Neural crest cell (in vitro differentiated cells): ENCODE results near the gene MAJIN. TPM values are rescaled to one million over a fixed set of nuclear protein-coding genes. Genes with fewer than 3 reads are reported as not detected.

Experiments
- DNase-seq: peaks from one replicate; pipeline ENCODE4 v3.0.0; 2021; ENCODE audit warnings: low read depth, mixed read lengths, low spot score
- H3K27ac Mint-ChIP-seq: one replicate; pipeline ENCODE4 v1.8.0; 2021; ENCODE audit warnings: mild to moderate bottlenecking, mixed read lengths; ENCODE audit not compliant: unreplicated experiment
- H3K27me3 Mint-ChIP-seq: 2 replicates; pipeline ENCODE4 v1.8.0; 2021; ENCODE audit warnings: low read depth, mild to moderate bottlenecking, mixed read lengths
- H3K36me3 Mint-ChIP-seq: 2 replicates; pipeline ENCODE4 v1.8.0; 2021; ENCODE audit warnings: low read depth, mild to moderate bottlenecking, mixed read lengths
- H3K4me1 Mint-ChIP-seq: 2 replicates; pipeline ENCODE4 v1.8.0; 2021; ENCODE audit warnings: mixed read lengths
- H3K4me3 Mint-ChIP-seq: one replicate; pipeline ENCODE4 v1.8.0; 2021; ENCODE audit warnings: mild to moderate bottlenecking, mixed read lengths
- H3K9me3 Mint-ChIP-seq: 2 replicates; pipeline ENCODE4 v1.8.0; 2021; ENCODE audit warnings: mixed read lengths
- CTCF ChIP-seq: fragments of 200-600 bp; sonication (generic); conservative IDR thresholded peaks from 2 replicates; pipeline ENCODE4 v1.5.0; 2021; ENCODE audit warnings: antibody characterized with exemption, mild to moderate bottlenecking
- microRNA-seq: library from miRNA; unstranded; fragments of <30 nt; microRNA quantifications from one replicate; pipeline ENCODE4, GENCODE V29; 2020
- total RNA-seq: library from RNA; stranded (reverse); gene quantifications from 2 replicates; pipeline ENCODE4 v1.2.1, GENCODE V29; 2021

MAJIN gene
- total RNA-seq, 1 donor from 2014 or later = not detected

GRCh38 chr11:64890522-64890939, 81.4 kb downstream of the MAJIN start:
- Mint-ChIP-seq H3K9me3 (no peaks in the 10 kb centered on the region), H3K4me1 (peaks cover 14% of the 10 kb centered on the region), H3K36me3 (no peaks in the 10 kb centered on the region), H3K4me3 (no peak overlapping the region), H3K27me3 (no peaks in the 10 kb centered on the region), H3K27ac (no peak overlapping the region)
- DNase-seq = no peak
- no peak for TF ChIP-seq CTCF

DNA sequence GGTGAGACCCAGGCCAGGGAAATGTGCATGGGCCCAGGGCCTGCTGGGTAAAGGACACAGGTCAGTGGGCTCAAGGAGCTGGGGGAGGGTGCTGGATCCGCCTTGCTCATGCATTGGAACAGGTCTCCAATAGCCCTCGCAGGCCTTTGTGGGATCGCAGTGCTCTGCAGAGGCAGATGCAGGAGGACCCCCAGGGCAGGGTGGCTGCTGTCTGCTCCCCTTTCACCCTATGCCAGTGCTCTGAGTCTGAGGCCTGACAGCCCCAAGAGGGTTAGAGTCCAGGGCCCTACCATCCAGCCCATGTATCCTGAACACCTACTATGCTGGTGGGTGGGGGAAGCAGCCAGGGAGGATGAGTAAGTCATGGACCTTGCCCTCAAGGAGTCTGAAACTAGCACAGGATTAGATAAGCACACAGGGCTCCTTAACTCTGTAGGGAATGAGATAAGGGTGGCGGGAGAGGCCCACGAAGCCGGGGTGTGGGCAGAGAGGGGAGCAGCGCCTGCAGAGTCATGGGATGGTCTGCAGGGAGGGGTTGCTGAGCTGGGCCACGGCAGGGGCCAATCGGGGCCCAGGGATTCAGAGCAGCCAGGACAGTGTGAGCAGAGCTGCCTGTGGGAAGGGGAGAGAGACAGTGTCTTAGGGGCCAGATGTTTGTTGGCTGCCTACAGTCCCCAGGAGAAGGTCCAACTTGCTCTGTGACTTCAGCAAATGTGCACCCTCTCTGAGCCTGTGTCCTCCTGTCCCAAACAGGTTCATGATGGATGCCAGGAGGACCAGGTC, 83.0 kb downstream of the MAJIN start:
- TF ChIP-seq CTCF = no peak

GRCh38 chr11:64888406-64888728, 83.5 kb downstream of the MAJIN start:
- Mint-ChIP-seq H3K27me3 (no peaks in the 10 kb centered on the region), H3K4me1 (peaks cover 15% of the 10 kb centered on the region), H3K27ac (peak overlapping the region; percentile 12), H3K4me3 (peak overlapping the region; percentile 62), H3K9me3 (no peaks in the 10 kb centered on the region), H3K36me3 (no peaks in the 10 kb centered on the region)
- no peak for TF ChIP-seq CTCF
- no peak for DNase-seq

More for the DNA sequence above, 83.0 kb downstream of the MAJIN start:
- Mint-ChIP-seq H3K4me1 (peaks cover 15% of the 10 kb centered on the region), H3K27me3 (no peaks in the 10 kb centered on the region), H3K27ac (peak overlapping the region; percentile 19), H3K36me3 (no peaks in the 10 kb centered on the region), H3K4me3 (no peak overlapping the region), H3K9me3 (no peaks in the 10 kb centered on the region)
- DNase-seq = no peak

Small RNA genes within 50 kb of the gene (microRNA-seq; reads per million reads assigned to microRNA genes)
- gene MIR6749 = 2.4 reads per million
- 5.3 reads per million for gene MIR6750
- gene MIR6879 = 5.3 reads per million

Other genes with a start within 250 kb of the MAJIN start
- 8.5 and 10.0 TPM in 2 replicates for gene NRXN2, start 248.9 kb downstream of the MAJIN start, total RNA-seq
- 0.93 and 1.5 TPM in 2 replicates for gene RASGRP2, start 228.0 kb downstream of the MAJIN start, total RNA-seq
- 1.2 TPM in 2 replicates for gene PYGM, start 212.1 kb downstream of the MAJIN start, total RNA-seq
- 578 and 592 TPM in 2 replicates for gene SF1, start 193.6 kb downstream of the MAJIN start, total RNA-seq
- 13.1 and 14.6 TPM in 2 replicates for gene MAP4K2, start 168.9 kb downstream of the MAJIN start, total RNA-seq
- 54.8 and 57.9 TPM in 2 replicates for gene MEN1, start 161.6 kb downstream of the MAJIN start, total RNA-seq
- 3.0 and 3.5 TPM in 2 replicates for gene CDC42BPG, start 127.5 kb downstream of the MAJIN start, total RNA-seq
- 74.2 and 77.2 TPM in 2 replicates for gene EHD1, start 93.5 kb downstream of the MAJIN start, total RNA-seq
- 24.1 and 24.8 TPM in 2 replicates for gene ATG2A, start 54.9 kb downstream of the MAJIN start, total RNA-seq
- 13.4 and 16.5 TPM in 2 replicates for gene PPP2R5B, start 47.4 kb downstream of the MAJIN start, total RNA-seq
- not detected in 2 replicates for gene GPHA2, start 36.2 kb downstream of the MAJIN start, total RNA-seq
- gene BATF2, start 24.9 kb upstream of the MAJIN start, total RNA-seq = 0.21 and 0.30 TPM in 2 replicates
- 112 and 117 TPM in 2 replicates for gene ARL2, start 42.1 kb upstream of the MAJIN start, total RNA-seq
- gene SNX15, start 55.3 kb upstream of the MAJIN start, total RNA-seq = 31.7 and 36.5 TPM in 2 replicates
- 32.3 and 32.7 TPM in 2 replicates for gene SAC3D1, start 69.1 kb upstream of the MAJIN start, total RNA-seq
- 0.30 and 0.35 TPM in 2 replicates for gene NAALADL1, start 86.4 kb upstream of the MAJIN start, total RNA-seq
- 83.1 and 84.8 TPM in 2 replicates for gene CDCA5, start 111.9 kb upstream of the MAJIN start, total RNA-seq
- 33.2 and 35.7 TPM in 2 replicates for gene ZFPL1, start 112.1 kb upstream of the MAJIN start, total RNA-seq
- 76.5 and 94.3 TPM in 2 replicates for gene VPS51, start 124.1 kb upstream of the MAJIN start, total RNA-seq
- 102 and 104 TPM in 2 replicates for gene TM7SF2, start 139.8 kb upstream of the MAJIN start, total RNA-seq
- 8.0 and 8.3 TPM in 2 replicates for gene ZNHIT2, start 145.6 kb upstream of the MAJIN start, total RNA-seq
- 697 and 738 TPM in 2 replicates for gene FAU, start 150.0 kb upstream of the MAJIN start, total RNA-seq
- 50.3 and 59.3 TPM in 2 replicates for gene MRPL49, start 150.2 kb upstream of the MAJIN start, total RNA-seq
- gene SYVN1, start 162.4 kb upstream of the MAJIN start, total RNA-seq = 35.1 and 36.7 TPM in 2 replicates
- gene SPDYC, start 198.1 kb upstream of the MAJIN start, total RNA-seq = not detected in 2 replicates
- 43.4 and 48.4 TPM in 2 replicates for gene CAPN1, start 209.8 kb upstream of the MAJIN start, total RNA-seq